ENCODE results near the gene ACVR2B.

DNA sequence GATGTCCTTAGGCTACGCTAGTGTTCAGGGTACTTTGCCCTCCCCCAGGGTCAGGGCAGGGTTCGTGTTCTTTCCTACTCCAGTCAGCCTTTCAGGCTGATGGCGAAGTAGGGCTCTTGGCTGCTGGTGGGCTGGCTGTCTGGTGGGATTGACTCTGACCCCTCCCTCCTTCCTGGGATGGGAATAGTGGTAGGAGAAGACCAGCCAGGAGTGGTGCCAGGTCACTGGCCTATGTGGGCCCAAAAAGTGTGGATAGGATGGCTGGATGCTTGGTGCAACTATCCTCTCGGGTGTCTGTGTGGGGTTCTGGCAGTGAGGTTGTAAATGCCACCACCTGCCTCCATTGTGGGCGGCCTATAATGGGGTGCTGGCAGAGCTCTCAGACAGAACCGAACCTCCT, 22.0 kb downstream of the ACVR2B start:
- TF ChIP-seq, protein P1, sequence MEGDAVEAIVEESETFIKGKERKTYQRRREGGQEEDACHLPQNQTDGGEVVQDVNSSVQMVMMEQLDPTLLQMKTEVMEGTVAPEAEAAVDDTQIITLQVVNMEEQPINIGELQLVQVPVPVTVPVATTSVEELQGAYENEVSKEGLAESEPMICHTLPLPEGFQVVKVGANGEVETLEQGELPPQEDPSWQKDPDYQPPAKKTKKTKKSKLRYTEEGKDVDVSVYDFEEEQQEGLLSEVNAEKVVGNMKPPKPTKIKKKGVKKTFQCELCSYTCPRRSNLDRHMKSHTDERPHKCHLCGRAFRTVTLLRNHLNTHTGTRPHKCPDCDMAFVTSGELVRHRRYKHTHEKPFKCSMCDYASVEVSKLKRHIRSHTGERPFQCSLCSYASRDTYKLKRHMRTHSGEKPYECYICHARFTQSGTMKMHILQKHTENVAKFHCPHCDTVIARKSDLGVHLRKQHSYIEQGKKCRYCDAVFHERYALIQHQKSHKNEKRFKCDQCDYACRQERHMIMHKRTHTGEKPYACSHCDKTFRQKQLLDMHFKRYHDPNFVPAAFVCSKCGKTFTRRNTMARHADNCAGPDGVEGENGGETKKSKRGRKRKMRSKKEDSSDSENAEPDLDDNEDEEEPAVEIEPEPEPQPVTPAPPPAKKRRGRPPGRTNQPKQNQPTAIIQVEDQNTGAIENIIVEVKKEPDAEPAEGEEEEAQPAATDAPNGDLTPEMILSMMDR (IDR thresholded peaks at IDR 0.05): no peak
- no peak for TF ChIP-seq ZFX (IDR thresholded peaks at IDR 0.05; ENCODE audit: borderline replicate concordance)

Data from 22Rv1 (cell line).